Stimulated activated CD4-positive, alpha-beta T cell treated with anti-CD3 and anti-CD28 coated beads, Interleukin-1b, Interleukin-23, amount 100 ng/mL, for 24 hours (primary cell): Measurements from ENCODE around the gene RRAD.
A peak's percentile ranks its signal among the peaks of the same experiment; 100 is the strongest.

Experiments
- DNase-seq, 4 experiments: peaks; one replicate each; pipeline ENCODE4 v3.0.0-alpha.2; 2020; ENCODE audit warnings: low read depth in 4 of 4, low spot score in 1 of 4

Gene RRAD

GRCh38 chr16:66881560-66881959, 43.8 kb downstream of the RRAD start:
- DNase-seq = no peak

GRCh38 chr16:66881014-66881417, 44.3 kb downstream of the RRAD start:
- DNase-seq = no peak

- DNase-seq = peak; percentile 79 to 92 (median 85)
Measured at GRCh38 chr16:66880288-66881013, 44.9 kb downstream of the RRAD start, which contains the start of gene PDP2. Gene PDP2, plus strand, starts transcription at chr16:66880515. Its CDS starts 3,770 bp downstream, at chr16:66884285.

- DNase-seq = peak in 2 of 4 experiments; percentile 43 to 69
Measured at GRCh38 chr16:66878067-66878466, 47.3 kb downstream of the RRAD start.

- no peak for DNase-seq
Measured at GRCh38 chr16:66874079-66874775, 51.1 kb downstream of the RRAD start.

GRCh38 chr16:66873685-66874055, 51.7 kb downstream of the RRAD start:
- DNase-seq = no peak

- peak; percentile 78 to 91 (median 82) for DNase-seq
Measured at GRCh38 chr16:66872943-66873684, 52.2 kb downstream of the RRAD start.

GRCh38 chr16:66872559-66872942, 52.8 kb downstream of the RRAD start:
- DNase-seq = no peak

GRCh38 chr16:66871840-66872239, 53.5 kb downstream of the RRAD start:
- no peak for DNase-seq
